ENCODE data around the gene EEF1AKMT2. TPM values are rescaled to one million over a fixed set of nuclear protein-coding genes. Genes with fewer than 3 reads are reported as not detected.

The EEF1AKMT2 gene
- total RNA-seq, 6 donors from 2014 or later, result 3.6 to 17.3 (median 11.4) TPM

DNA sequence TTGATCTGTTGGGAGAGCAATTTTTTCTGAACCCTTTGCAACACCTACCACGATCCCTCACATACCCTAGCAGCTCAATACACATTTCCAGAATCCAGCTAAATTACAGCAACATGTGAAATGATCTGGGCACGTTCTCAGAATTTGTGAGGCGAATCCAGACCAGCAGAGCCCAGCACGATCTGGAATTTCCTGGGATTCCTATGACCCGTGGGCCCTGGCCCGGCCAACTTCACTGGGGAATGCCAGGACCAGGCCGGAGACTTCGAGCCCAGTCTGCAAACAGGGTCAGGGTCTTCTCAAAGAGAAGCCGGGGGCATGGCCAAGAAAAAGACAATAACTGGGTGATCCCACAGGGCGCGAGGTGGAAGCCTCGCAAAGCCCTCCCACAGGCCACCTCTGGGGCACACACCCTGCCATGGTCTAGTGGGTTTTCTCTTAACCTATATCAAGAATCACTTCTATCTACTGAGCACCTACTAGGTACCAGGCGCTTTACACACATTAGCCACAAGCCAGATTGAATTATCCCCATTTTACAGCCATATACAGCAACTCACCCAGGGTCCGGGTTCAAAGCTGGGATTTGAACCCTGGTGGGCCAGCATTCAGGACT, 81.3 kb downstream of the EEF1AKMT2 start:
- Histone ChIP-seq H3K9me3 (no peaks in the 10 kb centered on the region), H3K27me3 (no peaks in the 10 kb centered on the region), H3K36me3 (peaks cover 0 to 9% (median 6%) of the 10 kb centered on the region in 4 donors), H3K4me3 (no peak overlapping the region), H3K27ac (peak overlapping the region; percentile 2 to 87 (median 70)), H3K4me1 (peaks cover 67 to 88% (median 77%) of the 10 kb centered on the region in 4 donors)
- DNase-seq (no peak), ATAC-seq (ENCODE audit: low FRiP score in 2 of 2) (no peak)
- WGBS, 2 donors, result 76 to 83% methylated on average over 11 to 14 of the region's 14 CpGs
- TF ChIP-seq EP300 (IDR thresholded peaks at IDR 0.05) (no peak), POLR2A (IDR thresholded peaks at IDR 0.05) (no peak), POLR2AphosphoS5 (IDR thresholded peaks at IDR 0.05) (no peak)
- TF ChIP-seq, protein P1, sequence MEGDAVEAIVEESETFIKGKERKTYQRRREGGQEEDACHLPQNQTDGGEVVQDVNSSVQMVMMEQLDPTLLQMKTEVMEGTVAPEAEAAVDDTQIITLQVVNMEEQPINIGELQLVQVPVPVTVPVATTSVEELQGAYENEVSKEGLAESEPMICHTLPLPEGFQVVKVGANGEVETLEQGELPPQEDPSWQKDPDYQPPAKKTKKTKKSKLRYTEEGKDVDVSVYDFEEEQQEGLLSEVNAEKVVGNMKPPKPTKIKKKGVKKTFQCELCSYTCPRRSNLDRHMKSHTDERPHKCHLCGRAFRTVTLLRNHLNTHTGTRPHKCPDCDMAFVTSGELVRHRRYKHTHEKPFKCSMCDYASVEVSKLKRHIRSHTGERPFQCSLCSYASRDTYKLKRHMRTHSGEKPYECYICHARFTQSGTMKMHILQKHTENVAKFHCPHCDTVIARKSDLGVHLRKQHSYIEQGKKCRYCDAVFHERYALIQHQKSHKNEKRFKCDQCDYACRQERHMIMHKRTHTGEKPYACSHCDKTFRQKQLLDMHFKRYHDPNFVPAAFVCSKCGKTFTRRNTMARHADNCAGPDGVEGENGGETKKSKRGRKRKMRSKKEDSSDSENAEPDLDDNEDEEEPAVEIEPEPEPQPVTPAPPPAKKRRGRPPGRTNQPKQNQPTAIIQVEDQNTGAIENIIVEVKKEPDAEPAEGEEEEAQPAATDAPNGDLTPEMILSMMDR (IDR thresholded peaks at IDR 0.05), result no peak

DNA sequence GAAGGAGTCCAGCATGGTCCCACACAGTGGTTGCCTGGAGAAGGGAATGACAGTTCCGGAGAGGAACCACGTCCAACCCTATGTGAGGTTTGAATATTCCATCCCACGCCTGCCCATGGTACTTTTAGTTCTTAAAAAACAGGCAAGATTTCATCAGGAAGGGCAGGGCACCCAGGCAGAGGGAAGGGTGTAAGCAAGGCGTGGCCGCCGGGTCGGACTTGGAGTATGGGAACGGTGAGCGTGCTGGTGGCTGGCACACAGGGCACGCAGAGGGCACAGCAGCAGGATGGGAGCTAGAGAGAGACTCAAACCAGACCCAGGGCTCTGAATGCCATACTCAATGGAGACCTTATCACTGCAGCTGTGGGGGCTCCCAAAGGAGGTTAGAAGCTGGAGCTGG, 81.8 kb downstream of the EEF1AKMT2 start:
- no peaks in the 10 kb centered on the region for H3K27me3 ChIP-seq
- H3K4me1 ChIP-seq, result peaks cover 70 to 90% (median 80%) of the 10 kb centered on the region in 4 donors
- peak overlapping the region; percentile 2 to 87 (median 70) for H3K27ac ChIP-seq
- ATAC-seq (ENCODE audit: low FRiP score in 2 of 2) (peak; percentile 58 to 72), DNase-seq (peak; percentile 80 to 90)
- H3K36me3 ChIP-seq, result peaks cover 0 to 14% (median 7%) of the 10 kb centered on the region in 4 donors
- no peak overlapping the region for H3K4me3 ChIP-seq
- peak in 1 of 2 donors; percentile 58 for TF ChIP-seq POLR2AphosphoS5 (IDR thresholded peaks at IDR 0.05)
- peak in 1 of 4 donors; percentile 68 for TF ChIP-seq EP300 (IDR thresholded peaks at IDR 0.05)
- TF ChIP-seq, protein P1 (IDR thresholded peaks at IDR 0.05), result no peak
- TF ChIP-seq POLR2A (IDR thresholded peaks at IDR 0.05), result peak in 1 of 4 donors; percentile 37
- WGBS, 2 donors, result 32 to 44% methylated on average over 10 of the region's 10 CpGs
- H3K9me3 ChIP-seq, result no peaks in the 10 kb centered on the region

DNA sequence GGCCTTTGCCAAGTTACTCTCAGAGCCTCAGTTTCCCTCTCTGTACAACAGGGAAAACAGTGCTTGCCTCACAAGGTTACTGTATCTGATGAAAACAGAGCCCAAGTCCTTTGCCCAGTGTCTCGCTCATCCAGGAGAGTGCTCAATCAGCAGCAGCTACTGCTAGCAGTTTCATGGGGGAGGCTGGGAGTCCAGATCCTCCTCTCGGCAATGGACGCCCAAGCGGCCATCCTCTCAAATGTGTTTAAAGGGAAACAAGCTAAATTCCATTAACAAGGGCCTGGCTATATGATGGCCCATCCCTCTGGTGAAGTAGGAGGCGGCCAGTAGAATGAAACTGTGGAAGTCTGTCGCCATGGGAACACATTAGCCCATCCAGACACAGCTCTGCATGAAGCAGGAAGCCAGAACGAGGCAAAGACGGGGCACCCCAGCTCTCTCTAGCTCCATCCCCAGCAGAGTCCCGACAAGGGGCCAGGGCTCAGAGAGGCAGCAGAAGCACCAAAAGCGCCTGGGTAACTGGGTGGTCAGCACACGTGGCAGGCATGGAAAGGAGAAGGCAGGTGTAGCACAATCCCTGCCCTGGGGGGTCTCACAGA, 82.7 kb downstream of the EEF1AKMT2 start:
- 78 to 79% methylated on average over 7 to 10 of the region's 11 CpGs for WGBS, 2 donors
- Histone ChIP-seq H3K9me3 (no peaks in the 10 kb centered on the region), H3K36me3 (peaks cover 0 to 14% (median 7%) of the 10 kb centered on the region in 4 donors), H3K27ac (peak overlapping the region; percentile 38 to 87 (median 70)), H3K27me3 (no peaks in the 10 kb centered on the region), H3K4me3 (no peak overlapping the region), H3K4me1 (peaks cover 70 to 90% (median 83%) of the 10 kb centered on the region in 4 donors)
- TF ChIP-seq POLR2AphosphoS5 (IDR thresholded peaks at IDR 0.05), result no peak
- TF ChIP-seq, protein P1 (IDR thresholded peaks at IDR 0.05), result no peak
- ATAC-seq (ENCODE audit: low FRiP score in 2 of 2) (peak in 1 of 2 donors; percentile 22), DNase-seq (no peak)

DNA sequence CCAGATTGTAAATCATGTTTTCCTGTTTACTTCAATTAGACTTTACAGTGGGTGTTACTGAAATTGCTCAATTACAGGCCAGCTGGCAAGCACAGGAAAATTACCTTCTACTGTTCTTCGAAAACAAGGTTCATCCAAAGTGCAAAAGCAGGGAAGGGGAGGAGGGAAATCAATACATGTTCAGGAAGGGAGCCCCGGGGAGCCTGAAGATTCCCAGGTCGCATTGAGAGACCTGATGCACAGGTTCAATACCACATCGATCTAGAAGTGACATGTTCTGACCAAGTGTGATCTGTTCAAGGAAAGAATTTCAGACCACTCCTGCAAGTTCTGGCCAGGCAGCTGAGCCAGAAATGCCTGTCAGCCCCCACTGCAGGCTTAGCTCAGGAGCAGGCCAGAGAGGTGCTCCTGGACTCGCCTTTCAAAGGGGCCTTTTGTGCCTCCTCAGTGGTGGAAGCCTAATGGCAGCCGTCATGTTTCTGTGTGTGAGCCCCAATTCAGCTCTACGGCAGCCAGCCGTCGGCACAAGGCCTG, 83.4 kb downstream of the EEF1AKMT2 start:
- DNase-seq (no peak), ATAC-seq (ENCODE audit: low FRiP score in 2 of 2) (no peak)
- WGBS, 2 donors, result 43 to 44% methylated on average over 4 to 8 of the region's 9 CpGs
- no peak for TF ChIP-seq EP300 (IDR thresholded peaks at IDR 0.05)
- TF ChIP-seq POLR2AphosphoS5 (IDR thresholded peaks at IDR 0.05), result no peak
- TF ChIP-seq, protein P1 (IDR thresholded peaks at IDR 0.05), result no peak
- TF ChIP-seq POLR2A (IDR thresholded peaks at IDR 0.05), result no peak
- H3K36me3 ChIP-seq, result peaks cover 0 to 18% (median 7%) of the 10 kb centered on the region in 4 donors
- H3K4me1 ChIP-seq, result peaks cover 70 to 90% (median 83%) of the 10 kb centered on the region in 4 donors
- no peak overlapping the region for H3K4me3 ChIP-seq
- H3K27me3 ChIP-seq, result no peaks in the 10 kb centered on the region
- peak overlapping the region; percentile 38 to 87 (median 70) for H3K27ac ChIP-seq
- H3K9me3 ChIP-seq, result no peaks in the 10 kb centered on the region

Small RNA genes within 50 kb of the gene (small RNA-seq; reads per million reads assigned to genes)
- 0 reads per million in 4 donors for gene RF00019

Other genes with a start within 250 kb of the EEF1AKMT2 start
- 10 to 100 TPM; 35.8 to 62.5 (median 47.8) TPM for gene FAM53B, start 47.5 kb downstream of the EEF1AKMT2 start, total RNA-seq
- gene ABRAXAS2, start 9.9 kb upstream of the EEF1AKMT2 start, total RNA-seq, result 10 to 100 TPM in 4 of 6 donors, 1 to 10 TPM in 2; 7.3 to 18.7 (median 12.6) TPM
- gene ZRANB1, start 150.2 kb upstream of the EEF1AKMT2 start, total RNA-seq, result 10 to 100 TPM; 14.6 to 35.4 (median 17.1) TPM